IPS-18a (cell line): ENCODE data around the gene ANKRD44.

Experiments used
- H3K27ac ChIP-seq: one replicate; pipeline ENCODE4 v1.5.1; 2013; ENCODE audit warnings: low read length
- H3K27me3 ChIP-seq: one replicate; pipeline ENCODE4 v1.6.1; 2013; ENCODE audit warnings: mild to moderate bottlenecking, low read length; ENCODE audit not compliant: control insufficient read depth, insufficient read depth
- H3K36me3 ChIP-seq: one replicate; pipeline ENCODE4 v1.6.1; 2013; ENCODE audit warnings: low read depth, low read length; ENCODE audit not compliant: control insufficient read depth
- H3K4me1 ChIP-seq: one replicate; pipeline ENCODE4 v1.6.1; 2013; ENCODE audit warnings: low read depth, low read length; ENCODE audit not compliant: control insufficient read depth
- H3K4me3 ChIP-seq: one replicate; pipeline ENCODE4 v1.5.1; 2013; ENCODE audit warnings: low read length
- H3K9ac ChIP-seq: one replicate; pipeline ENCODE4 v1.6.1; 2013; ENCODE audit warnings: mild to moderate bottlenecking, low read length, moderate library complexity
- H3K9me3 ChIP-seq: one replicate; pipeline ENCODE4 v1.6.1; 2013; ENCODE audit warnings: low read depth, low read length; ENCODE audit not compliant: control insufficient read depth

ANKRD44 gene

GRCh38 chr2:197085665-197086064 is 224.9 kb downstream of the ANKRD44 start:
- H3K4me3 ChIP-seq, result no peak overlapping the region
- no peak overlapping the region for H3K27ac ChIP-seq
- H3K9ac ChIP-seq, result no peak overlapping the region
- no peaks in the 10 kb centered on the region for H3K9me3 ChIP-seq
- H3K36me3 ChIP-seq, result no peaks in the 10 kb centered on the region
- no peaks in the 10 kb centered on the region for H3K27me3 ChIP-seq
- no peaks in the 10 kb centered on the region for H3K4me1 ChIP-seq

DNA sequence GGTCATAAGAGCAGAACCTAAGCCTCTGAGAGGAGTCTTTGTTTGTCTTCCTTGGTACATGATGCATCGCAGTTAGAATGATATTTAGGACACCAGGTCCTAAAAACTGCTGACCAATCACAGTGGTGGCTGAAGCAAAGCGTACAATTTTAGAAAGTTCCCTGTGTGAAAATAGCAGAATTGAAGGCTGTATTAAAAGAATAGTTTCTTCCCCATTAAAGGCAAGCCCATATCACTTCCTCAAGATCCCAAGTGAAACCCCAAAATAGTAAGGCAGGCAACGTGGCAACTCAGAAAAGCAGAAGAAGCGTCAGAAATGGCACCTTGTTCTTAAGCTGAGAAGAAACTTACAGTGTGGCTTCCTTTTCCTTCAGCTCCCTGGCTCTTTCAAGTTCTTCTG is 229.3 kb downstream of the ANKRD44 start:
- Histone ChIP-seq H3K4me3 (no peak overlapping the region), H3K4me1 (no peaks in the 10 kb centered on the region), H3K36me3 (no peaks in the 10 kb centered on the region), H3K9ac (no peak overlapping the region), H3K27ac (no peak overlapping the region), H3K27me3 (no peaks in the 10 kb centered on the region), H3K9me3 (no peaks in the 10 kb centered on the region)

- H3K9ac ChIP-seq, result no peak overlapping the region
- H3K36me3 ChIP-seq, result no peaks in the 10 kb centered on the region
- H3K4me3 ChIP-seq, result no peak overlapping the region
- H3K9me3 ChIP-seq, result no peaks in the 10 kb centered on the region
- no peak overlapping the region for H3K27ac ChIP-seq
- H3K4me1 ChIP-seq, result no peaks in the 10 kb centered on the region
- H3K27me3 ChIP-seq, result no peaks in the 10 kb centered on the region
These were observed 229.9 kb downstream of the ANKRD44 start for GRCh38 chr2:197080578-197081216.

DNA sequence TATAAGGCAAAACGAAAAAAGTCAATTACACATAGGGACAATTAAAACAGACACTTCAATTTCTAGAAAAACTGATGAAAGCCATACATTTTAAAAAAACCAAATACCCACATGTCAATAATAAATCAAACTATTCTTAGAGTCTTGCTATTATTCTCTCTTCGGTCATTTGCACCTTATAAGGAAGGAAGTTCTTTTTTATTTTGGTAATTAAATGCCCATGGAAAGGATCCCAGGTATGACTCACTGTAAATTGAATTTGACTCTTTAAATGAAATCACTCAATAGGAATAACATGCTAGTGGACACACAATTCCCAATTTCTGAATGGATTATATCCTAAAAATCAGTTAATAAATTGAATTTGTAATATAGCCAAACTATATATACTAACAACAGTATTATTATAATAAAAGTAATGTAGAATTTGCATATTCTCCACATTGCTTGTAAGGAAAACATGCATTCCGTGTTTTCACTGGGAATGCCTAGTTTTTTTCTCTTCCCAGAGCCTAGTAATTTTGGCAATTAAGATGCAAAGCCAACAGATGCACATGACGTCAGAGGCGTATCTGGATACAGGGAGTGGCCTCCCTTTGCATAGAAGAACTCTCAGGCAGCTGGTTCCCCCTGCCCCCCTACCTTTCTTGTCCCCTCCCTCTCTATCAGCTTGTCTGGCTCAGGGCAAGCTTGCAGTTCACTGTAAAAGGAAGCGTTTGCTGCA is 230.6 kb downstream of the ANKRD44 start:
- Histone ChIP-seq H3K36me3 (no peaks in the 10 kb centered on the region), H3K27me3 (no peaks in the 10 kb centered on the region), H3K27ac (no peak overlapping the region), H3K9ac (no peak overlapping the region), H3K9me3 (no peaks in the 10 kb centered on the region), H3K4me3 (no peak overlapping the region), H3K4me1 (no peaks in the 10 kb centered on the region)

GRCh38 chr2:197079414-197079813 is 231.2 kb downstream of the ANKRD44 start:
- H3K9me3 ChIP-seq, result no peaks in the 10 kb centered on the region
- H3K27ac ChIP-seq, result no peak overlapping the region
- H3K27me3 ChIP-seq, result no peaks in the 10 kb centered on the region
- H3K4me1 ChIP-seq, result no peaks in the 10 kb centered on the region
- no peak overlapping the region for H3K4me3 ChIP-seq
- H3K9ac ChIP-seq, result no peak overlapping the region
- no peaks in the 10 kb centered on the region for H3K36me3 ChIP-seq

DNA sequence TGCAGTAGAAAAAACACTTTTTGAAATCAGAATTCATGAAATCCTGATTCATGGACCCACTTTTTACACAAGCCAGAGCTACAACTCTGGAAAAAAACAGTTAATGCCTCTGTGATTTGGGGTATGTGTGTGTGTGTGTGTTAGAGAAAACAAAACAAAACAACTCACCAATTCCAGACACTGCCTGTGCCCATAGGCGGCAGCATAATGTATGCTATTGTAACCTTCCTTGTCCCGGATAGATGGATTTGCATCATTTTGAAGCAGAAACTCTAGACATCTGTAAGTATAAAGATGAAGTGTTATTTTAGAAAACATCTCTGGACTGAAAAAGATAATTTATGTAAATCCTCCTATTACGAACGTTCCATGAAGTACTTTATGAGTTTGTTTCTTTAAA is 232.0 kb downstream of the ANKRD44 start:
- Histone ChIP-seq H3K27me3 (no peaks in the 10 kb centered on the region), H3K36me3 (no peaks in the 10 kb centered on the region), H3K4me3 (no peak overlapping the region), H3K9ac (no peak overlapping the region), H3K27ac (no peak overlapping the region), H3K9me3 (no peaks in the 10 kb centered on the region), H3K4me1 (no peaks in the 10 kb centered on the region)

GRCh38 chr2:197077336-197077735 is 233.2 kb downstream of the ANKRD44 start:
- no peak overlapping the region for H3K4me3 ChIP-seq
- no peaks in the 10 kb centered on the region for H3K9me3 ChIP-seq
- H3K9ac ChIP-seq, result no peak overlapping the region
- H3K27me3 ChIP-seq, result no peaks in the 10 kb centered on the region
- no peaks in the 10 kb centered on the region for H3K36me3 ChIP-seq
- H3K27ac ChIP-seq, result no peak overlapping the region
- H3K4me1 ChIP-seq, result no peaks in the 10 kb centered on the region

DNA sequence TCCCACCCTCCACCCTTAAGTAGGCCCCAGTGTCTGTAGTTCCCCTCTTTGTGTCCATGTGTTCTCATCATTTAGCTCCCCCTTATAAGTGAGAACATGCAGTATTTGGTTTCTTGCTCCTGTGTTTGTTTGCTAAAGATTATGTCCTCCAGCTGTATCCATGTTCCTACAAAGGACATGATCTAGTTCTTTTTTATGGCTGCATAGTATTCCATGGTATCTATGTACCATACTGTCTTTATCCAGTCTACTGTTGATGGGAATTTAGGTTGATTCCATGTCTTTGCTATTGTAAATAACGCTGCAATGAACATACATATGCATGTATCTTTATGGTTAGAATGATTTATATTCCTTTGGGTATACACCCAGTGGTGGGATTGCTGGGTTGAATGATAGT is 233.9 kb downstream of the ANKRD44 start:
- no peaks in the 10 kb centered on the region for H3K36me3 ChIP-seq
- no peaks in the 10 kb centered on the region for H3K27me3 ChIP-seq
- H3K4me3 ChIP-seq, result no peak overlapping the region
- no peak overlapping the region for H3K27ac ChIP-seq
- H3K9me3 ChIP-seq, result no peaks in the 10 kb centered on the region
- no peak overlapping the region for H3K9ac ChIP-seq
- H3K4me1 ChIP-seq, result no peaks in the 10 kb centered on the region

DNA sequence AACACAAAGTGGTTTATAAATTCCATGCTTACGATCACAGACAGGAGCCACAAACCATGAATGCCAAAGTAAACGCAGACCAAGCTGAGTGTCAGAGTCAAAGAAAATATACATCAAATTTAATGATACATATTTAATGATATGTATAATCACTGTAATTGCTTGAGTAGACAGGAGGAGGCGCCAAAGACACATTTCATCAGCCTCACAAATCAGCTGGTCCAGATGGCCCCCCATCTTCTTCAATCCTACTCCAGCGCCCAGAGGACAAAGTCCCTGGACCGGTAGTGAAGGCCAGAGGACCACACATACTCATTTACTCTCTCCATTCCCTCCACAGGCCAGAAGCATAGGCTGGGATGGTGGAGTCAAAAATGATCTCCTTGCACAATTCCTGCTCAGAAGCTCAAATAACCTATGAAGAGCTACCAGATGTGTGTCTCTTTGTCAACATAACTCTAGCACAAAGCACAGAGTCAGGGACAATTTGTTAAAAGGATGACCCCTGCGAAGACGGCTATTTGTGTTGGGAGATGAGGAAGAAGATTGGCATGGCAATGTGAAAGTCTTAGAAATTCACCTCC is 234.7 kb downstream of the ANKRD44 start:
- Histone ChIP-seq H3K27ac (no peak overlapping the region), H3K27me3 (no peaks in the 10 kb centered on the region), H3K9me3 (no peaks in the 10 kb centered on the region), H3K4me3 (no peak overlapping the region), H3K4me1 (no peaks in the 10 kb centered on the region), H3K9ac (no peak overlapping the region), H3K36me3 (no peaks in the 10 kb centered on the region)

GRCh38 chr2:197075281-197075680 is 235.3 kb downstream of the ANKRD44 start:
- Histone ChIP-seq H3K27ac (no peak overlapping the region), H3K4me1 (no peaks in the 10 kb centered on the region), H3K4me3 (no peak overlapping the region), H3K9ac (no peak overlapping the region), H3K27me3 (no peaks in the 10 kb centered on the region), H3K9me3 (no peaks in the 10 kb centered on the region), H3K36me3 (no peaks in the 10 kb centered on the region)

- Histone ChIP-seq H3K36me3 (no peaks in the 10 kb centered on the region), H3K4me1 (no peaks in the 10 kb centered on the region), H3K9ac (no peak overlapping the region), H3K4me3 (no peak overlapping the region), H3K27ac (no peak overlapping the region), H3K27me3 (no peaks in the 10 kb centered on the region), H3K9me3 (no peaks in the 10 kb centered on the region)
These were observed 236.7 kb downstream of the ANKRD44 start for GRCh38 chr2:197073701-197074433.
